GM06990 (cell line): Measurements from ENCODE around the gene PSORS1C1.

ENCODE experiments used
- DNase-seq: peaks from one replicate; pipeline ENCODE4 v3.0.0-alpha.2; 2011; ENCODE audit not compliant: insufficient read length; ENCODE audit errors: extremely low read depth
- H3K27me3 ChIP-seq: replicated peaks from 2 replicates; pipeline ENCODE4 v1.6.0; 2011; ENCODE audit warnings: low read length; ENCODE audit not compliant: control insufficient read depth, insufficient read depth
- H3K36me3 ChIP-seq: 2 replicates; pipeline ENCODE4 v1.5.1; 2011; ENCODE audit warnings: low read length; ENCODE audit not compliant: control insufficient read depth, insufficient read depth
- H3K4me3 ChIP-seq: replicated peaks from 2 replicates; pipeline ENCODE4 v1.5.1; 2011; ENCODE audit warnings: low read depth, mild to moderate bottlenecking, control low read depth, low read length
- TF ChIP-seq, protein P1 (sequence below): IDR thresholded peaks from 2 replicates; pipeline ENCODE4 v1.5.1; 2011; ENCODE audit warnings: low read length, control low read depth, mild to moderate bottlenecking, inconsistent platforms; ENCODE audit not compliant: insufficient read depth, poor library complexity, severe bottlenecking

PSORS1C1 gene

GRCh38 chr6:31112478-31112877, 2.1 kb upstream of the PSORS1C1 start, which contains the start of gene C6orf15:
C6orf15 (minus strand) TSS chr6:31112575; CDS start chr6:31112555, 20 bp downstream.
- peaks cover 3% of the 10 kb centered on the region for H3K27me3 ChIP-seq
- TF ChIP-seq, protein P1, sequence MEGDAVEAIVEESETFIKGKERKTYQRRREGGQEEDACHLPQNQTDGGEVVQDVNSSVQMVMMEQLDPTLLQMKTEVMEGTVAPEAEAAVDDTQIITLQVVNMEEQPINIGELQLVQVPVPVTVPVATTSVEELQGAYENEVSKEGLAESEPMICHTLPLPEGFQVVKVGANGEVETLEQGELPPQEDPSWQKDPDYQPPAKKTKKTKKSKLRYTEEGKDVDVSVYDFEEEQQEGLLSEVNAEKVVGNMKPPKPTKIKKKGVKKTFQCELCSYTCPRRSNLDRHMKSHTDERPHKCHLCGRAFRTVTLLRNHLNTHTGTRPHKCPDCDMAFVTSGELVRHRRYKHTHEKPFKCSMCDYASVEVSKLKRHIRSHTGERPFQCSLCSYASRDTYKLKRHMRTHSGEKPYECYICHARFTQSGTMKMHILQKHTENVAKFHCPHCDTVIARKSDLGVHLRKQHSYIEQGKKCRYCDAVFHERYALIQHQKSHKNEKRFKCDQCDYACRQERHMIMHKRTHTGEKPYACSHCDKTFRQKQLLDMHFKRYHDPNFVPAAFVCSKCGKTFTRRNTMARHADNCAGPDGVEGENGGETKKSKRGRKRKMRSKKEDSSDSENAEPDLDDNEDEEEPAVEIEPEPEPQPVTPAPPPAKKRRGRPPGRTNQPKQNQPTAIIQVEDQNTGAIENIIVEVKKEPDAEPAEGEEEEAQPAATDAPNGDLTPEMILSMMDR = no peak

DNA sequence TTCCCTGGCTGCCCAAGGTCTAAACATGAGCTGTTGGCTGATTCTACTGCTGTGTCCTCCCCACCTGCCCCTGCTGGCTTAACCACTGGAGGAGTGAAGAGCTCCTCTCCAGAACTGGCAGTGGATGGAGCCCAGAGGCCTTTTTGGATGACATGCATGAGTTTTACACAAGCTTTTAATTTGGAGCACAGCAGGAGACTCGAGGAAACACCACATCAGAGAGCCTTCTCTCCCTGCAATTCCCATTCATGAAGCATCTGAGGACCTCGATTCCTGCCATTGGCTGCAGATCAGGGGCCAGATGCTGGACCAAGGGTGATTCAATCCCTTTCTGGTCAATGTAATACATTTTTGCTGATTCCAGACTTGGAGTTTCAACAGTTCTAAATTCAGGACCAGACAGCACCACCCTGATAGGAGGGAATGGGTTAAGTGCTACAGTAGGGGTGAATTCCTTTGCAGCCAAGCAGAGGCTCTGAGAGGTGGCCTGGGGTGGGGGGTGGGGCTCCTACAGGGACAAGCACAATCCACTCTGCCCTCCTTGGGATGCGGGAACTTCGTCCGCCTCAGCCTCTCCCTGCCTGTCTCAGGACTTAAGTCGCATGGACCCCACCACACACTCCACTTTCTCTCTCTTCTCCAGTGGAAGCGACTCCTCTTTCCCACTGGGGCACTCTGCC, 599 bp upstream of the PSORS1C1 start:
- Histone ChIP-seq H3K27me3 (peaks cover 3% of the 10 kb centered on the region), H3K36me3 (no peaks in the 10 kb centered on the region), H3K4me3 (no peak overlapping the region)
- no peak for DNase-seq
- TF ChIP-seq, protein P1 = no peak

More at GRCh38 chr6:31112478-31112877, 2.1 kb upstream of the PSORS1C1 start, which contains the start of gene C6orf15:
- Histone ChIP-seq H3K36me3 (no peaks in the 10 kb centered on the region), H3K4me3 (no peak within 1 kb of the TSS)
- no peak for DNase-seq

DNA sequence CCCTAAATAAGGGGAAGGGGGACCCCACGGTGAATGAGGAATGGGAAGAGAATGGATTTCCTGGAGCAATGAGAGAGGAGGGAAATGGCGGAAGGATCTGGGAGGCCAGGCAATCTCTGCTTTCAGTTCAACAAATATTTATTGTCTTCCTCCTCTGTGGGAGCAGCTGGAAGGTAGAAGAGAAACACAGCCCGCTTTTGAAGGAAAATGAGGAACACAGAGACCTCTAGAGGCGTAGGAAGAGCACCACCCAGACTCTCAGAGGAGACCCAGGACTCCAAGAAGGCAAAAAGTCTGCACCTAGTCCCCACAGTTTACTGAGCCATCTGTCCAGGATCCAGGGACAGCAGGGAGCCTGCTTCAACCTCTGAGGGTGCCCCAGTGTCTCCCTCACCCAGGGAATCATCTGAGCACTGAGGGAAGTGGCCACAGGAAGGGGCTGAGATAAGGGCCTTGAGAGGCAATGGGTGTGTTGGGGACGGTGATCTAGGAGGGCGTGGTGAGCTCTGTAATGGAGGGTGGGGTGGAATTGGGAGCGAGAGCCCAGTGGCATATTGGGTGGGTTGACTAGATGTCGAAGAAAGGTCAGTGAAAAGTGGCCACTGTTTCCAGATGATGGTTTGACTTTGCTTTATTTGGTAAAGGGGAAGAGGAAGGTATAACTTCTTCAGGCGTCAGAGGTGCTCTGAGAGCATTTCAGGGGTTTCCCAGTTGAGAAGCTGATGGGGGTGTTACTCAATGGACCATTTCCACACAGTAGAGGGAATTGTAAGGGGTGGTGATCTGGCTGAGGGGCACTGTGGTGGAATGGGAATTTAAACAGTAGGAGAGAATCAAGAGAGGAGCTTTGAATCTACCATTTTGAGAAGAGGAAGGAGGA, 610 bp downstream of the PSORS1C1 start:
- TF ChIP-seq, protein P1 = no peak
- Histone ChIP-seq H3K27me3 (peaks cover 3% of the 10 kb centered on the region), H3K36me3 (no peaks in the 10 kb centered on the region), H3K4me3 (no peak overlapping the region)
- no peak for DNase-seq

DNA sequence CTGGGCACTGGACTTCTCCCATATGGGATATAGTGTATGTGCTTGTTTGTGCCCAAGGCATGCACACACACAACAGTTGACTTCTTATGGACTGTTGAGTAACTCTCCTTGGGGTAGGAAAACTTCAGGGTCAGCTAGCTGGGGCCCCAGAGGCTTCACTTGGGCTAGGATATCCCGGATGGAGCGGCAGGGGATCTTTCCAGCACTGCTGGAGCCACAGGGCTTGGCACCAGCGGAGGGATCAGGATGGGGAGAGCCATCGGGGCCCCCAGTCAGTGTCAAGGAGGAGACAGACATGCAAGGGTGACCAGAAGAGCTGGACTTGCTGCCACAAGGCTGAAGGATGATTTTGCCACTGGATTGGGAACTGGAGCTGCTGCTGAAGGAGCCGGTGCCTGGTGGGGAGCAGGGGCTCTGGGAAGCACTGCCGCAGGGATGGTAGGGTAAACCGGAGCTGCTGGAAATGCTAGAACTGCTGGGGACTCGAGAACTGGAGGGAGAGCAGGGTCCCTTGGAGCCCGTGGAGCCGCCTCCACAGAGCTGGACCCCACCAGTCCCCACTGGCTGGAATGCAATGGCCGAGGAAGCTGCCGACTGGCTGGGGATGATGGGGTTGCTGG, 1.5 kb downstream of the PSORS1C1 start:
- H3K27me3 ChIP-seq = peaks cover 3% of the 10 kb centered on the region
- TF ChIP-seq, protein P1 = no peak
- DNase-seq = no peak
- no peaks in the 10 kb centered on the region for H3K36me3 ChIP-seq
- no peak overlapping the region for H3K4me3 ChIP-seq

DNA sequence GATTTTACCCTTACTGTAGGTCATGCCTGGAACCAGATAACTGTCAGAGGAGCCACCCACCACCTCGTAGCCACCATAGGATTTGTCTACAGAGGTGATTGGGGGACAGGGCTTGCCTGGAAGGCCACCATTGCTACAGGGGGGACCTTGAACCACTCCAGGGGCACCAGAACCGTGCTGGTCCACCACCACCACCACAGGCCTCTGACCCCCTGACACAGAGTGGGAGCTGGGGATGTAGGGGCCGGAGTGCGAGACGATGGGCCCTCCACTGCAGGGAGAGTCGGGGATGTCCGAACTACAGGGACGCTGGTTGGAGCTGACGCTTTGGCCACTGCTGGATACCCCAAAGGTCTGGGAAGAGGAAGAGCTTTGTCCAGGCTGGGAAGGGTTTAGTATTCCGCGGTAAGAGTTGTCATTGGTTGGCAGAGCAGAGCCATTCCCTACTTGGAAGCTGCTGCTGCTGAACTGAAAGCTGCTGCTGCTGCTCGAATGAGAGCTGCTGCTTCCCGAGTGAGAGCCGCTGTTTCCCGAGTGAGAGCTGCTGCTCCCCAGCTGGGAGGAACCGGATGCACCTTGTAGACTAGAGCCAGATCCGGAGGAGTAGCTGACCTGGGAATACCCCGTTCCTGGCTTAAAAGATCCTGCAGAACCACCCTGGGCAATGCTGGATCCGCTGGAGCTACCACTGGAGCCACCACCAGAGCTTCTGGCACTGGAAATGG, 2.2 kb downstream of the PSORS1C1 start:
- H3K27me3 ChIP-seq = peaks cover 1% of the 10 kb centered on the region
- TF ChIP-seq, protein P1 = no peak
- H3K36me3 ChIP-seq = no peaks in the 10 kb centered on the region
- DNase-seq = no peak
- H3K4me3 ChIP-seq = no peak overlapping the region
